Measurements from ENCODE around the gene SPATA31E1. TPM values are rescaled to one million over a fixed set of nuclear protein-coding genes. Genes with fewer than 3 reads are reported as not detected.

The SPATA31E1 gene
- total and polyA plus RNA-seq, 2 donors (not counting 1 experiment from before 2014, with no cell fraction given): not detected

DNA sequence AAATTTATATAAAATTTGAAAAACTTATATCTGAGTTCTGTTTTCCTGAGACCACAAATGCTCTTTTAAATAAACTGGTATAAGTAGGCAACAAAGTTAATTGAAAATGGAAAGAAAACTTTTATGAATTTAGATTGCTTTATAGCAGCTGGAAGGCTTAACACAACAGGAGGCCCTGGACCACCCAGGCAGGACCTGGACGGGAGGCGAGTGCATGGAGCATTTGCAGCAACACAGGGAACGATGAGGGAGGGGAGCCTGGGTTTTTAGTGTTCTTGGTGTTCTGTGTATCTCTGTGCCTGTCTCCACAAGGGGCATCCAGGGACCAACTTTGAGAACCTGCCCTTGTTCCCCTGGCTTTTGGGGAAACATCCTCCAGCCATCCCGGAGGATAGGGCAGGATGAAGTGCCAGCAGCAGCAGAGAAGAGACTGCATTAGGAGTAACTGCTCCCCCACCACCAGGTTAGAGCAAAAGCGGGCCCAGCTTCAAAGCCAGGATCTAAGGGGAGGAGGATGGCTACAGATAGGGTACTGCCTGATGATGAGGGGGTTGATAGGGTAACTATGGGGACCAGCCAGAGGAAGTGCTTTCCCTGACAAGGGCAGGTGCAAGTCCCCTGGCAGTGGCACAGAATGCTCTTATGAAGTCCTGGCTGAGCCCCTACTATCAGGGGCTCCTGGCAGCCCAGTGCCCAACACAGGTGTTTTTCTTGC lies 6.7 kb upstream of the SPATA31E1 start:
- no peak for TF ChIP-seq EZH2 (IDR thresholded peaks at IDR 0.05; ENCODE audit: borderline replicate concordance, insufficient read depth, low read depth, low read length, poor library complexity, severe bottlenecking)
- TF ChIP-seq, protein P1, sequence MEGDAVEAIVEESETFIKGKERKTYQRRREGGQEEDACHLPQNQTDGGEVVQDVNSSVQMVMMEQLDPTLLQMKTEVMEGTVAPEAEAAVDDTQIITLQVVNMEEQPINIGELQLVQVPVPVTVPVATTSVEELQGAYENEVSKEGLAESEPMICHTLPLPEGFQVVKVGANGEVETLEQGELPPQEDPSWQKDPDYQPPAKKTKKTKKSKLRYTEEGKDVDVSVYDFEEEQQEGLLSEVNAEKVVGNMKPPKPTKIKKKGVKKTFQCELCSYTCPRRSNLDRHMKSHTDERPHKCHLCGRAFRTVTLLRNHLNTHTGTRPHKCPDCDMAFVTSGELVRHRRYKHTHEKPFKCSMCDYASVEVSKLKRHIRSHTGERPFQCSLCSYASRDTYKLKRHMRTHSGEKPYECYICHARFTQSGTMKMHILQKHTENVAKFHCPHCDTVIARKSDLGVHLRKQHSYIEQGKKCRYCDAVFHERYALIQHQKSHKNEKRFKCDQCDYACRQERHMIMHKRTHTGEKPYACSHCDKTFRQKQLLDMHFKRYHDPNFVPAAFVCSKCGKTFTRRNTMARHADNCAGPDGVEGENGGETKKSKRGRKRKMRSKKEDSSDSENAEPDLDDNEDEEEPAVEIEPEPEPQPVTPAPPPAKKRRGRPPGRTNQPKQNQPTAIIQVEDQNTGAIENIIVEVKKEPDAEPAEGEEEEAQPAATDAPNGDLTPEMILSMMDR (IDR thresholded peaks at IDR 0.05): no peak
- H3K27ac Mint-ChIP-seq: no peak overlapping the region
- H3K4me1 Mint-ChIP-seq: no peaks in the 10 kb centered on the region
- DNase-seq: no peak
- no peak overlapping the region for H3K27ac ChIP-seq (ENCODE audit: low read length in 2 of 2)
- ATAC-seq (ENCODE audit: low read depth): no peak
- no peaks in the 10 kb centered on the region for H3K27me3 ChIP-seq (replicated peaks in 1 of 4; ENCODE audit: control extremely low read depth in 1 of 4, control insufficient read depth in 3 of 4, insufficient read depth in 4 of 4, low read length in 3 of 4)
- no peak overlapping the region for H3K4me3 Mint-ChIP-seq
- intact Hi-C loops (cut with micrococcal nuclease): no loop called here
- no peaks in the 10 kb centered on the region for H3K36me3 ChIP-seq (replicated peaks in 1 of 2; ENCODE audit: control extremely low read depth in 1 of 2, control insufficient read depth in 1 of 2, extremely low read depth in 1 of 2, insufficient read depth in 2 of 2, low read length in 1 of 2)
- H3K4me2 ChIP-seq (replicated peaks; ENCODE audit: low read depth, low read length, poor library complexity, severe bottlenecking): no peak overlapping the region
- no peak overlapping the region for H3K9ac ChIP-seq (ENCODE audit: low read length)
- POLR2A ChIA-PET: no interaction called here
- no peaks in the 10 kb centered on the region for H3K4me1 ChIP-seq (ENCODE audit: control insufficient read depth in 2 of 2, insufficient read depth in 2 of 2, low read length in 2 of 2)
- CTCF ChIA-PET: no interaction called here
- no peak overlapping the region for H2AFZ ChIP-seq (ENCODE audit: insufficient read depth, low read depth, low read length, poor library complexity, severe bottlenecking)
- 84% methylated on average over 4 of the region's 5 CpGs for WGBS (ENCODE audit: insufficient coverage)
- no peaks in the 10 kb centered on the region for H3K9me3 Mint-ChIP-seq (ENCODE audit: insufficient read depth)
- no peak overlapping the region for H3K4me3 ChIP-seq (ENCODE audit: control extremely low read depth in 1 of 5, extremely low read depth in 1 of 5, insufficient read depth in 1 of 5, low read depth in 2 of 5, low read length in 4 of 5)
- peaks cover 0 to 5% (median 0%) of the 10 kb centered on the region in 3 donors for H3K9me3 ChIP-seq (ENCODE audit: control extremely low read depth in 1 of 3, control insufficient read depth in 2 of 3, insufficient read depth in 1 of 3, low read length in 2 of 3)
- no peaks in the 10 kb centered on the region for H4K20me1 ChIP-seq (ENCODE audit: control insufficient read depth, insufficient read depth, low read length, poor library complexity, severe bottlenecking)
- no peaks in the 10 kb centered on the region for H3K27me3 Mint-ChIP-seq
- H3K79me2 ChIP-seq (ENCODE audit: control insufficient read depth, insufficient read depth, low read length): no peaks in the 10 kb centered on the region

DNA sequence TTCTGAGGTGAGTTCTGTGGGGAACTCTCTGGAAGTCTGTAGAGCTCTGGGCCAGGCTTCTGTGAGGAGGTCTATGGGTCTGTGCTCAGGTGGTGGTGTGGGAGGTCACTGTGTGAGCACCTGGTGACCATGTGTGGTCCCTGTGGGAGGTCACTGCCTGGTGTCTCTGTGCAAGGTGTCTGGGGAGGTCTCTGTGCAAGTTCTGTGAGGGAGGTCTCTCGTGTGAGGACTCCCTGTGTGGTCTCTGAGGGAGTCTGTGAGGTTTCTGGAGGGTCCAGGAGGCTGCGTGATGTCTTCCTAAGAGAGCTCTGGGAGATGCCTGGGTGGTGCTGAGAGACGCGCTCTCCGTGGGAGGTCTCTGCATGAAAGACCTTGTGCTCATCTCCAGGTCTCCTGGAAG lies 6.0 kb upstream of the SPATA31E1 start:
- WGBS (ENCODE audit: insufficient coverage): 87% methylated on average over 5 of the region's 5 CpGs

More for the DNA sequence above, 6.0 kb upstream of the SPATA31E1 start:
- Mint-ChIP-seq H3K27me3 (no peaks in the 10 kb centered on the region), H3K4me1 (no peaks in the 10 kb centered on the region), H3K4me3 (no peak overlapping the region), H3K9me3 (ENCODE audit: insufficient read depth) (no peaks in the 10 kb centered on the region), H3K27ac (no peak overlapping the region)
- Histone ChIP-seq H3K4me3 (ENCODE audit: control extremely low read depth in 1 of 5, extremely low read depth in 1 of 5, insufficient read depth in 1 of 5, low read depth in 2 of 5, low read length in 4 of 5) (no peak overlapping the region), H3K9me3 (ENCODE audit: control extremely low read depth in 1 of 3, control insufficient read depth in 2 of 3, insufficient read depth in 1 of 3, low read length in 2 of 3) (peaks cover 0 to 5% (median 0%) of the 10 kb centered on the region in 3 donors), H3K27me3 (replicated peaks in 1 of 4; ENCODE audit: control extremely low read depth in 1 of 4, control insufficient read depth in 3 of 4, insufficient read depth in 4 of 4, low read length in 3 of 4) (no peaks in the 10 kb centered on the region), H4K20me1 (ENCODE audit: control insufficient read depth, insufficient read depth, low read length, poor library complexity, severe bottlenecking) (no peaks in the 10 kb centered on the region), H3K9ac (ENCODE audit: low read length) (no peak overlapping the region), H3K27ac (ENCODE audit: low read length in 2 of 2) (no peak overlapping the region), H3K4me1 (ENCODE audit: control insufficient read depth in 2 of 2, insufficient read depth in 2 of 2, low read length in 2 of 2) (no peaks in the 10 kb centered on the region), H3K36me3 (replicated peaks in 1 of 2; ENCODE audit: control extremely low read depth in 1 of 2, control insufficient read depth in 1 of 2, extremely low read depth in 1 of 2, insufficient read depth in 2 of 2, low read length in 1 of 2) (no peaks in the 10 kb centered on the region), H2AFZ (ENCODE audit: insufficient read depth, low read depth, low read length, poor library complexity, severe bottlenecking) (no peak overlapping the region), H3K4me2 (replicated peaks; ENCODE audit: low read depth, low read length, poor library complexity, severe bottlenecking) (no peak overlapping the region), H3K79me2 (ENCODE audit: control insufficient read depth, insufficient read depth, low read length) (no peaks in the 10 kb centered on the region)
- intact Hi-C loops (cut with micrococcal nuclease): no loop called here
- ChIA-PET CTCF (no interaction called here), POLR2A (no interaction called here)
- DNase-seq: no peak
- no peak for ATAC-seq (ENCODE audit: low read depth)
- TF ChIP-seq, protein P1 (IDR thresholded peaks at IDR 0.05): no peak
- TF ChIP-seq EZH2 (IDR thresholded peaks at IDR 0.05; ENCODE audit: borderline replicate concordance, insufficient read depth, low read depth, low read length, poor library complexity, severe bottlenecking): no peak

Measured in B cell (primary cell).